Stimulated activated CD8-positive, alpha-beta memory T cell treated with anti-CD3 and anti-CD28 coated beads, Interleukin-2, amount 100 ng/mL, for 48 hours (primary cell): Measurements from ENCODE around the gene SIRPD.
"Not testable (repeated sequence)": the region's sequence is repeated elsewhere in the genome, so short reads cannot be mapped to it uniquely, and the experiment has no call there.

Experiments
- DNase-seq, 2 donors: peaks; one replicate each; pipeline ENCODE4 v3.0.0-alpha.2; 2020; ENCODE audit warnings: low read depth in 2 of 2

SIRPD gene

GRCh38 chr20:1557605-1558004 lies at the start of gene SIRPD:
TSS of gene SIRPD (minus strand) at chr20:1557705. CDS start at chr20:1557653, 52 bp downstream.
- DNase-seq: no peak

DNA sequence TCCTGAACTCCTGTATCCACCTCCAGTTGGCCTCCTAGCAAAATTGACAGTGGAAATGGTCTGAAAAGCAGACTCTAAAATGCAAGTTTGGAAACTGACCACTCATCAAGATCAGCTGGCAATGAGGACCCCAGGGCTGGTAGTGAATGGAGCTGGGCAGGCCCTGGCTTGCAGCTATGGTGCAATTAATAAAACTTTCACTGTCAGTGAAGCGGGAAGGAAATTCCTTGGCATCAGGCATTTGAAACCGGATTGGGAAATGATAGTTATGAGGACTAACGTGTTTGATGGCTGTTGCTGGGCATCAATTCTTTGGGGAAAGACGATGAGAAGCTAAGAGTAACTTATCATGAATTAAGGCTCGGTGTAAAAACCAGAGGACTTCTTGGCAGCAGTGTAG lies 43.2 kb upstream of the SIRPD start:
- DNase-seq: no peak

DNA sequence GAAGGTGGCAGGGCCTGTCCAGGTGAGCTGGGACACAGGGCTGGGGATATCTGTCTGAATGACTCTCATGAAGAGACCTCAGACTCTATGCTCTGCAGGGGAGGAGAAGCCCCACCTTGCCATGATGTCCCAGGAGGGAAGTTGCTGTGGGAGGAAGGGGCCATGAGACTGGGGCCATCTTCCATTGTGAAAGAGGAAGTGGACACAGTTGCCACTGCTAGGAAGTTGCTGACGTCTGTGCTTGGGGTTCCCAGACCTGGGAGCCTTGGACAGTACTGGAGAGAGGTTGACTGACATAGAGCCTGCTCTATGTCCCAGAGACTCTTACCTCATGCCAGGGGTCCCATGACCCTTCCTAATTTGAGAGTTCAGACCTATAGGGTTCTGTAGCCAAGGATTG lies 37.8 kb upstream of the SIRPD start:
- no peak for DNase-seq

- DNase-seq: no peak
Observed at GRCh38 chr20:1588533-1589460, 31.3 kb upstream of the SIRPD start.

GRCh38 chr20:1587781-1588532 lies 30.5 kb upstream of the SIRPD start:
- DNase-seq: no peak

GRCh38 chr20:1579488-1579887 lies 22.0 kb upstream of the SIRPD start:
- no peak for DNase-seq

- DNase-seq: no peak
Observed at GRCh38 chr20:1577906-1578305, 20.4 kb upstream of the SIRPD start.

GRCh38 chr20:1577313-1577712 lies 19.8 kb upstream of the SIRPD start:
- DNase-seq: not testable (repeated sequence)

- no peak for DNase-seq
Observed at GRCh38 chr20:1576641-1577040, 19.1 kb upstream of the SIRPD start.

- DNase-seq: peak in 1 of 2 donors; percentile 19
Observed at GRCh38 chr20:1576003-1576402, 18.5 kb upstream of the SIRPD start.

DNA sequence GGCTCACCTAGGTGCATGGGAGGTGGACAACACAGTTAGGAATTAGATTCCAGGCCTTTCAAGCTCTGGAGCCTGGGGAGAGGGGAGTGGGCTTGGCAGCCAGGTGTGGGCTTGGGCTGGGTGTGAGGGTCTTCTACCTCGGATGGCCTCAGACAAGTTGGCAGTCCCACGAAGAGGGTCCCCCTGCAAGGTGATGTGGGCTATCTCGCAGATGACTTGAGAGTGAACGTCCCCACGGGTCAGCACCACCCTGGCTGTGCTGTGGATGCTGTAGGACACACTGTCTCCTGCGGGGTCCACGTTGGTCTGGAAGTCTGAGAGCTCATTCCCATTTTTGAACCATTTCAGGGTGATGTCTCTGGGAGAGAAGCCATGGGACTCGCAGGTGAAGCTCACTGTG lies 14.1 kb upstream of the SIRPD start:
- DNase-seq: not testable (repeated sequence)

DNA sequence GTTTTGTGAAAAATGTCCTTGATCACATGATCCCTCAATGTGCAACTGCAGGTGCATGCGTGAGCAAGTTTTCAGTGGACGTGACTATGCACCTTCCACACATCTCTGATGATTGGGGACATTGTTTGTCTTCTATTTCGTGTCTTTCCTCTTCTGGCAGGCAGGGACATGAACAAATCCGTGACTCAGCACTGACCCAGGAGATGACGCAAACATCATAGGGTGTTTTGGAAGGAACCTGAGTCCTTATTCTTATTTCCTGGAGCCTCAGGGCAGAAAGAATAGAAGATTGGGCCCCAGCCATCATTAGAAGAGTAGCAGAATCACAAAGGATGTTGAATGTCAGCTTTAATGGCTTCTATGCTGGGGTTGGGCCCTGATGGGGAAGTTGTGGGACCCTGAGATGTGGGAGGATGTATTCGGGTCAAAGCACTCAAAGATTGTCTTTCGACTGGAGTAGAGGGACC lies 11.9 kb upstream of the SIRPD start:
- no peak for DNase-seq

GRCh38 chr20:1568163-1568490 lies 10.6 kb upstream of the SIRPD start:
- DNase-seq: no peak

DNA sequence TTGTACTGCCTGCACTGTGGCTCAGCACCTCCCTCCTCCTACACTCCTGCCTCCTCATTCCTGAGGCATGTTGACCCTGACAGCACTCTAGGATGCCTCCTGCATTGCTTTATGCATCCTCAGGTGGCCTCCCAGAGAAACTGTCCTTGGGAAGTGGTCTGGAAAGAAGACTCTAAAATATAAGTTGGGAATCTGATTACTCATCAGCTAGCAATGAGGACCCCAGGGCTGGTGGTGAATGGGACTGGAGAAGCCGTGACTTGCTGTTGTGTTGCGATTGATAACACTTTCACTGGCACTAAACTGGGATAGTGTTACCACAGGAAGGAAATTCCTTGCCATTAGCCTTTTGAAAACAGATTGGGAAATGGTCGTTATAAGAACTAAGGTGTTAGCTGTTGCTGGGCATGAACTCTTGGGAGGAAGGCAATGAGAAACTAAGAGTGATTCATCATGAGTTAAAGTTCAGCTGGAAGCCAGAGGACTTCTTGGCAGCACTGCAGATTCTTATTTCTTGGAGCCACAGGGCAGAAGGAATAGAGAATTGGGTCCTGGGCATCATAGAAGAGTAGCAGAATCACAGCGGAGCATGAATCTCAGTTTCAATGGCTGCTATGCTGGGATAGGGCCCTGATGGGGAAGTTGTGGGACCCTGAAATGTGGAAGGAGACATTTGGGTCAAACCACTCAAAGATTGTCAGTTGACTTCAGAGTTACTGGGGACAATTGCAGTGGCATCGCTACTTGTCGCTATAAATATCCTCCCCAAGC lies 10.1 kb upstream of the SIRPD start:
- no peak for DNase-seq

DNA sequence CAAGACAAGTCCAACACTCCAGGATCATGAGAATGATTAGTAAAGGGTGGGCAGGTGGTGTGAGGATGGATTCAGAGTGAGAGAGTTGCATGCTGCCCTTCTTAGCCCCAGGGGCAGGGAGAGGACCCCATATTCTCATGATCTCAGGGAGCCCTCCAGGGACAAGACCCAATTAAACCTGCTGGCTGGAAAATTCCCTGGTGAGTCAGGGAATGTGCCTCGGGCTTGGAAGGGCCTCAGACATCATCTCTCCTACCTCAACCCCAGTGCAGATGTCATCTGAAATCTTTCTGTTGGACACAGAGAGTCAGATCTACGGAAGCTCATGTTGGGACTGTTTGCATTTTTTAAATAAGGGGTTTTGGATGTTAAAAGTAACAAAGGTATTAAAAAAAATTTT lies 9.2 kb upstream of the SIRPD start:
- DNase-seq: no peak

DNA sequence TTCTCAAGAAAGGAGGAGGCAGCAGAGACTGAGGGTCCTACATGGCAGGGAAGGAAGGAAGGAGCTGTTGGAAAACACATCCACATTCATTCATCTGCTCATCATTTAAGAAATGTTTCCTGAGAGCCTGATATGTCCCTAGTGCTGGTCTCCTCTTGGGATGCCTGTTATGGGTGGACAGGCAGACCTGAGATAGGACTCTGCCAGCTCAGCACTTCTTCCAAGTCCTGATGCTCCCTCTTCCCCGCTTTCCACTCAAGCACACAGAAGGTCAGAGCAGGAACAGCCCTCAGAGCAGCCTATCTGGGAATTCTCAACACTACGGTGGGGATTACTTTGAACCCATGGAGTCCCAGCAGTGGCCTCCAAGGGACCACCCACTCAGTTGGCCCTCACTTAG lies 8.0 kb upstream of the SIRPD start:
- DNase-seq: no peak

GRCh38 chr20:1563598-1563997 lies 6.1 kb upstream of the SIRPD start:
- no peak for DNase-seq

- no peak for DNase-seq
Observed at GRCh38 chr20:1562622-1563021, 5.1 kb upstream of the SIRPD start.

DNA sequence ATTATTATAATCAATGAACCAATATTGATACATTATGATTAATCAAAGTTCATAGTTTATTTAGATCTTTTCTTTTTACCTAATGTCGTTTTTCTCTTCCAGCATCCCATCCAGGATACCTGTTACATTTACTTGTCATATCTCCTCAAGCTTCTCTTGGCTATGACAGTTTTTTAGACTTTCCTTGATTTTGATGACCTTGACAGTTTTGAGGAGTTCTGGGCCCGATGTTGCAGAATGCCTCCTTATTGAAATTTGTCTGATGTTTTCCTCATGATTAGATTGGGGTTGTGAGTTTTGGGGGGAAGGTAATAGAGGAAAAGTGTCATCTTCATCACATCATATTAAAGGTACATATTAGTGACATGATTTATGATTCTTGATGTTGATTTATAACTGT lies 3.8 kb upstream of the SIRPD start:
- no peak for DNase-seq

GRCh38 chr20:1555952-1556351 lies 1.6 kb downstream of the SIRPD start:
- no peak for DNase-seq

DNA sequence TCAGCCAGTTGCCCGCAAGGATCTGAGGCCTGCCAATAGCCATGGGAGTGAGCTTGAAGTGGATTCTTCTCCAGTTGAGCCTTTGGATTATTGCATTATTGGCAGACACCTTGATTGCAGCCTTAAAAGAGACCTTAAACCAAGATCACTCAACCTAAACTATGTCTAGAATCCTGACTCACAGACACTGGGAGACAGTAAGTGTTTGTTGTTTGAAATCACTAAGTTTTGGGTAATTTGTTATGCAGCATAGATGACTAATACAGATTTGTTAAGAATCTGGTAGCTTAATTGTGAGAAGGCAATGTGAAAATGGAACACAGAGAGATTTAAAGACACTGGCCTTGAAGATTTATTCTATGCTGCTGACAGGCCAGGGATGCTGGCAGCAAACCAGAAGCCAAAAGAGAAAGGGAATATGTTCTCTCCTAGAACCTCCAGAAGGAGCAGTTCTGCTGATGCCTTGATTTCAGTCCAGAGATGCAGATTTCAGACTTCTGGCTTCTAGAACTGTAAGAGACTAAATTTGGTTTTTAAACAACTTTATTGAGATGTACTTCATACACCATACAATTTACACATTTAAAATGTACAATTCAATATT lies 17.6 kb downstream of the SIRPD start:
- no peak for DNase-seq

DNA sequence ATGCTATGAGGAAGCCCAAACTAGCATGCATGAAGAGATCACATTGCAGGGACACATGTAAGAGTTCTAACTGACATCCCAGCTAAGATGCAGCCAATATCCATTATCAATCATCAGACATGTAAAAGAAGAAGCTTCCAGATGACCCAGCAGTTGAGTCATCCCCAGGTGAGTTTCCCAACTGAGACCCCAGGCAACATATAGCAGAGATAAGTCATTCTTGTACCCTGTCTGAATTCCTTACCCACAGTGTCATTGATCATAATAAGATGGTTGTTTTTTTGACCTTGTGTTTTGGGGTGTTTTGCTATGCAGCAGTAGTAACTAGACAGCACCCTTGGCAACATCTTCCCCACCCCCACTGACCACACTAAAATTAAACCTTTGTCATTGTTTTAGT lies 18.9 kb downstream of the SIRPD start:
- DNase-seq: no peak
